NOMO-1 (cell line): ENCODE results near the gene GALNTL6.
"Not testable (repeated sequence)": the region's sequence is repeated elsewhere in the genome, so short reads cannot be mapped to it uniquely, and the experiment has no call there.

Source experiments
- DNase-seq, 2 experiments: peaks; one replicate each; lab custom pipeline; 2025; ENCODE audit not compliant: unreplicated experiment in 2 of 2; lab: John Stamatoyannopoulos, UW

GALNTL6 gene

GRCh38 chr4:172780566-172781081, 967.4 kb downstream of the GALNTL6 start:
- peak; percentile 62 to 63 for DNase-seq

GRCh38 chr4:172785613-172786012, 972.4 kb downstream of the GALNTL6 start:
- DNase-seq = no peak

GRCh38 chr4:172786039-172786792, 973.0 kb downstream of the GALNTL6 start:
- peak; percentile 79 to 98 for DNase-seq

- peak; percentile 66 to 91 for DNase-seq
Observed at GRCh38 chr4:172787111-172787510, 973.9 kb downstream of the GALNTL6 start.

- no peak for DNase-seq
Observed at GRCh38 chr4:172791841-172792240, 978.6 kb downstream of the GALNTL6 start.

- DNase-seq = no peak
Observed at GRCh38 chr4:172793565-172794306, 980.5 kb downstream of the GALNTL6 start.

GRCh38 chr4:172794307-172794703, 981.1 kb downstream of the GALNTL6 start:
- DNase-seq = no peak

GRCh38 chr4:172797281-172797680, 984.1 kb downstream of the GALNTL6 start:
- DNase-seq = not testable (repeated sequence)

- DNase-seq = no peak
Observed at GRCh38 chr4:172802032-172802431, 988.8 kb downstream of the GALNTL6 start.

GRCh38 chr4:172806841-172807240, 993.6 kb downstream of the GALNTL6 start:
- DNase-seq = no peak

GRCh38 chr4:172808196-172808595, 995.0 kb downstream of the GALNTL6 start:
- no peak for DNase-seq

- no peak for DNase-seq
Observed at GRCh38 chr4:172809319-172809718, 996.1 kb downstream of the GALNTL6 start.

GRCh38 chr4:172813359-172813923, 1000.2 kb downstream of the GALNTL6 start:
- DNase-seq = peak; percentile 70 to 88

GRCh38 chr4:172815499-172816164, 1002.4 kb downstream of the GALNTL6 start:
- no peak for DNase-seq

GRCh38 chr4:172818901-172819300, 1005.7 kb downstream of the GALNTL6 start:
- no peak for DNase-seq

- no peak for DNase-seq
Observed at GRCh38 chr4:172819353-172819752, 1006.1 kb downstream of the GALNTL6 start.

- no peak for DNase-seq
Observed at GRCh38 chr4:172822331-172822730, 1009.1 kb downstream of the GALNTL6 start.

GRCh38 chr4:172826346-172826745, 1013.1 kb downstream of the GALNTL6 start:
- no peak for DNase-seq

GRCh38 chr4:172826861-172827260, 1013.7 kb downstream of the GALNTL6 start:
- no peak for DNase-seq

GRCh38 chr4:172830295-172830764, 1017.1 kb downstream of the GALNTL6 start:
- DNase-seq = peak in 1 of 2 experiments; percentile 33

GRCh38 chr4:172836661-172837060, 1023.5 kb downstream of the GALNTL6 start:
- no peak for DNase-seq
